Measurements from ENCODE around the gene ADGRA3. TPM values are rescaled to one million over a fixed set of nuclear protein-coding genes. Genes with fewer than 3 reads are reported as not detected.

ADGRA3 gene, protein sequence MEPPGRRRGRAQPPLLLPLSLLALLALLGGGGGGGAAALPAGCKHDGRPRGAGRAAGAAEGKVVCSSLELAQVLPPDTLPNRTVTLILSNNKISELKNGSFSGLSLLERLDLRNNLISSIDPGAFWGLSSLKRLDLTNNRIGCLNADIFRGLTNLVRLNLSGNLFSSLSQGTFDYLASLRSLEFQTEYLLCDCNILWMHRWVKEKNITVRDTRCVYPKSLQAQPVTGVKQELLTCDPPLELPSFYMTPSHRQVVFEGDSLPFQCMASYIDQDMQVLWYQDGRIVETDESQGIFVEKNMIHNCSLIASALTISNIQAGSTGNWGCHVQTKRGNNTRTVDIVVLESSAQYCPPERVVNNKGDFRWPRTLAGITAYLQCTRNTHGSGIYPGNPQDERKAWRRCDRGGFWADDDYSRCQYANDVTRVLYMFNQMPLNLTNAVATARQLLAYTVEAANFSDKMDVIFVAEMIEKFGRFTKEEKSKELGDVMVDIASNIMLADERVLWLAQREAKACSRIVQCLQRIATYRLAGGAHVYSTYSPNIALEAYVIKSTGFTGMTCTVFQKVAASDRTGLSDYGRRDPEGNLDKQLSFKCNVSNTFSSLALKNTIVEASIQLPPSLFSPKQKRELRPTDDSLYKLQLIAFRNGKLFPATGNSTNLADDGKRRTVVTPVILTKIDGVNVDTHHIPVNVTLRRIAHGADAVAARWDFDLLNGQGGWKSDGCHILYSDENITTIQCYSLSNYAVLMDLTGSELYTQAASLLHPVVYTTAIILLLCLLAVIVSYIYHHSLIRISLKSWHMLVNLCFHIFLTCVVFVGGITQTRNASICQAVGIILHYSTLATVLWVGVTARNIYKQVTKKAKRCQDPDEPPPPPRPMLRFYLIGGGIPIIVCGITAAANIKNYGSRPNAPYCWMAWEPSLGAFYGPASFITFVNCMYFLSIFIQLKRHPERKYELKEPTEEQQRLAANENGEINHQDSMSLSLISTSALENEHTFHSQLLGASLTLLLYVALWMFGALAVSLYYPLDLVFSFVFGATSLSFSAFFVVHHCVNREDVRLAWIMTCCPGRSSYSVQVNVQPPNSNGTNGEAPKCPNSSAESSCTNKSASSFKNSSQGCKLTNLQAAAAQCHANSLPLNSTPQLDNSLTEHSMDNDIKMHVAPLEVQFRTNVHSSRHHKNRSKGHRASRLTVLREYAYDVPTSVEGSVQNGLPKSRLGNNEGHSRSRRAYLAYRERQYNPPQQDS (N-terminal part only)
- 31.4 and 43.5 TPM in 2 replicates for total RNA-seq (2014; rRNA removed; shearing (Covaris generic); ENCODE audit: low replicate concordance)

DNA sequence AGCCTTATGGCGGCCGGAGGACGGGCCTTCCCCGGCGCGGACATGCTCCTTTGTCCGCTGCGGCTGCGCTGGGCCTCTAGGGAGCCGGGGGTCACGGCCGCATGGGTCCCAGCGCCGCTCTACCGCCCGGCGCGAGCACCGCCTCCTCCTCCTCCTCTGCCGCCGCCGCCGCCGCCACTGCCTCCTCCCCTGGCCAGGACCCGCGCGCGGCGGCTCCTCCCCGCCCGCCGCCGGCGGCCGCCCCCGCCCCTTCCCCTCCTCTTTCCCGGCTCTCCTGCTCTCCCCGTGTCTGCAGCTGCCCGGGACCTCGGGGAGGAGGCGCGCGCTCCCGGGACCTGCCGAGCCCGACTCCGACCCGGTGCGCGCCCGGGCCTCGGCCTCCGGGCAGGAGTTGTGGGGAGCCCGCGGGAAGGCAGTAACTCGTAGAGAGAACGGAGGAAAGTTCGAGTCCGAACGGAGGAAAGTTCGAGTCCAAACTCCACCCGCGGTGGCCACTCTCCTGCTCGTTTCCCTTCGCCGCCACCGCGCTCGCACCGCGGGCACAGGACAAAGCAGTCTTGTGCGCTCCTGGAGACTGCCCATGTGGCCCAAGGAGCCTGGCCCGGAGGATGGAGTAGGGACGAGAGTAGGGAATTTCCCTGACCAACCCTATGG lies at the start of gene ADGRA3:
ADGRA3 (minus strand) TSS at position 179 of the 654 bp plus-strand sequence. CDS start 282 bp downstream, outside the sequence.
- in situ Hi-C loops (cut with HindIII; ENCODE audit: low pct_unique_long_range_greater_than_20kb, low sequenced_read_pairs) = no loop called here
- DNase-seq (ENCODE audit: low read depth) = peak; percentile 79

DNA sequence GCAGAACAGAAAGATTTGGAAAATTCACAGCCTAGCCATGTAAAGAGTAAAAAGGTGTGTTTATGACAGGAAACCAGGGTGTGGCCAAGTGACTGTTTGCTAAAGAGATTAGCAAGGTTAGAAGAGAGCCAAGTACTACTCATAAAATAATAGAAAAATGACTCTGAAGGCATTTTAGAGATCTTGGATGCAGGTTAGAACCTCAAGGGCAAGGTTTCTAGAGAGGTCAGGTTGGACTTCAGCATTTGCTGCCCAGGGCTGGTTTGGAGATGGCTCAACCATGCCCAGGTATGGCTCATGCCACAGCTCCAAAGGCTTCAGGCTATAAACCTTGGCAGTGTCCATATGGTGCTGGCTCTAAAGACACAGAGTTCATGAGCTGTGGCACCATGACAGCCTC lies 40.6 kb upstream of the ADGRA3 start:
- in situ Hi-C loops (cut with HindIII; ENCODE audit: low pct_unique_long_range_greater_than_20kb, low sequenced_read_pairs) = no loop called here
- no peak for DNase-seq (ENCODE audit: low read depth)

DNA sequence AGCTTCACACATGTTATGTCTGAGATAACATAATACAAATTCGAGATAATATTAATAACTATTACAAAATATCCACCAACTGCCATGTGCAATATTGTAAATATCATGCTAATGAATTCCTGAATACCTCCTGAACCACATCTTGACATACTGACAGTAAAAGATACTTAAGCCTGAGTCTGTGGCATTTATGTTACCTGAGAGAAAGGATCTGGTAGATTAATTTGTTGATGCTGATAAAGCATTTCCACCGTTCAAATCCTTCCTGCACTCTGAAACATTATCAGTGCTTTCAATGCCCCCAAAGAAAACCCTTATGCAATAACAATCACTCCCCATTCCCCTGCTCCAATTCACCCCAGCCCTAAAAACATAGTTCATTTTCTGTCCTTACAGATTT lies 38.8 kb upstream of the ADGRA3 start:
- in situ Hi-C loops (cut with HindIII; ENCODE audit: low pct_unique_long_range_greater_than_20kb, low sequenced_read_pairs) = no loop called here
- DNase-seq (ENCODE audit: low read depth) = no peak

DNA sequence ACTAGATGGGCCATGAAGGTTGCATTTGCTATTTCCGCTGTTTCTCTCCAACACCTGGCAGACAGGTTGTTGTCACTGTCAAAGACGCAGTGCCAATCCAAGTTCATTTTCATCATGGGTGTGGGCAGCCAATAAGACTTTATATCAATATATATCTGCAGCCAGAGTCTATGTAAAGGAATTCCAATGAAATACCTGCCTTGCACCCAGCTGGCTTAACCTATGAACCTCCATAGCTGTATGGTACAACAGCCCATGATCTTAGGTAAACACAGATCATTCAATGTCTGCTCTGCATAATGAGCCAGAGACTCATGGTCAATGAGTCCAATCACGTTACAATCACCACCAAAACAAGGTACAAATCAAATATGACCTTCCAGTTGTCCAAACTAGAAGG lies 37.7 kb upstream of the ADGRA3 start:
- no peak for DNase-seq (ENCODE audit: low read depth)
- in situ Hi-C loops (cut with HindIII; ENCODE audit: low pct_unique_long_range_greater_than_20kb, low sequenced_read_pairs) = no loop called here

DNA sequence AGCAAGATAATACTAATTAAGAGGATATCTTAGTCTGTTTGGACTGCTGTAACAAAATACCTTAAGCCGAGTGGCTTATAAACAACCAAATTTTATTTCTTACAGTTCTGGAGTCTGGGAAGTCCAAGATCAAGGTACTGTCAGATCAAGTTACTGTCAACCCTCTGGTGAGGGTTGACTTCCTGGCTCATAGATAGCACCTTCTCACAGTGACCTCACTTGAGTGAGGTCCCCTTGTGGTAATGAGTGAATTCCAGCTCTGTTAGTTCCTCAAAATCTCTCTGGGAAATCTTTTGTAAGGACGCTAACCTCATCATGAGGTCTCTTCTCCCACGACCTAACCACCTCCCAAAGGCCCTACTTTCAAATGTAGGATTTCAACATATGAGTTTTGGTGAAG lies 36.9 kb upstream of the ADGRA3 start:
- in situ Hi-C loops (cut with HindIII; ENCODE audit: low pct_unique_long_range_greater_than_20kb, low sequenced_read_pairs) = no loop called here
- no peak for DNase-seq (ENCODE audit: low read depth)

DNA sequence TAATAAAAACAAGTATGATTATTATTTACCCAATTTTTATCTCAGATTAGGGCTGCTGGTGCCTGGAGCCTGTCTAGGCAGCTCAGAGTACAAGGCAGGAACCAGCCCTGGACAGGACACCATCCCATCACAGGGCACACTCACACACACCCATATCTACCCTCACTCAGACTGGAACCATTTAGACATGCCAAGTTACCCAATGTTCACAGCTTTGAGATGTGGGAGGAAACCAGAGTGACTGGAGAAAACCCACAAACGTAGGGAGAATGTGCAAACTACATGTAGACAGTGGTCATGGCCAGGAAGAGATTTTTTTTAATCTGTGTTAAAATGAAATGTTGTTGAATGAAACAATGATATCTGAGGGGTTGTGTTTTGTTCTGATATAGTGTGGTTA lies 35.7 kb upstream of the ADGRA3 start:
- in situ Hi-C loops (cut with HindIII; ENCODE audit: low pct_unique_long_range_greater_than_20kb, low sequenced_read_pairs) = no loop called here

DNA sequence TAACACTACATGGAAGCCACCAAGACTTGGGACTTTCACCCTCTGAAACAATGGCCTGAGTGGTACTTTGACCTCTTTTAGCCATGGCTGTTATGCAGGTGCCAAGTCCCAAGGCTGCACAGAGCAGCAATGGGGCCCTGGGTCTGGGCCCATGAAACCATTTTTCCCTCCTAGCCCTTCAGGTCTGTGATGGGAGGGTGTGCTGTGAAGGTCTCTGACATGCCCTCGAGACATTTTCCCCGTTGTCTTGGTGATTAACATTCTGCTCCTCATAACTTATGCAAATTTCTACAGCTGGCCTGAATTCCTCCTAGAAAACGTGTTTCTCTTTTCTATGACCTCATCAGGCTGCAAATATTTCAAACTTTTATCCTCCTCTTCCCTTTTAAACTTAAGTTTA lies 30.4 kb upstream of the ADGRA3 start:
- DNase-seq (ENCODE audit: low read depth) = no peak
- in situ Hi-C loops (cut with HindIII; ENCODE audit: low pct_unique_long_range_greater_than_20kb, low sequenced_read_pairs) = no loop called here

More for the DNA sequence above, 35.7 kb upstream of the ADGRA3 start:
- DNase-seq (ENCODE audit: low read depth) = no peak

DNA sequence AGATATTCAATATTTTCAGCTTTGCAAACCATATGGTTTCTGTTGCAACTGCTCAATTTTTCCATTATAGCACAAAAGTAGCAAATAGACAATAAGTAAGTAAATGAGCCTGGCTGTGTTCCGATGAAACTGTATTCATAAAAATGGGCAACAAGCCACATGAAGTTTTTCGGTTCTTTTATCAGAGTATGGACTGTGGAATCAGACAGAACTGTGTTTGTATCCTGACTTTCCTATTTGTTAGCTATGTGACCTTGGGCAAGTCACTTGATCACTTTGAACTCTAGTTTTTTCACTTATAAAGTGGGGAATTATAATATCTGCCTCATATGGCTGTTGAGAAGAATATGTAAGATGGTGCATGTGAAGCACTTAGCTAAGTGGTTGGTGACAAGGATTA lies 23.4 kb upstream of the ADGRA3 start:
- in situ Hi-C loops (cut with HindIII; ENCODE audit: low pct_unique_long_range_greater_than_20kb, low sequenced_read_pairs) = no loop called here
- no peak for DNase-seq (ENCODE audit: low read depth)

DNA sequence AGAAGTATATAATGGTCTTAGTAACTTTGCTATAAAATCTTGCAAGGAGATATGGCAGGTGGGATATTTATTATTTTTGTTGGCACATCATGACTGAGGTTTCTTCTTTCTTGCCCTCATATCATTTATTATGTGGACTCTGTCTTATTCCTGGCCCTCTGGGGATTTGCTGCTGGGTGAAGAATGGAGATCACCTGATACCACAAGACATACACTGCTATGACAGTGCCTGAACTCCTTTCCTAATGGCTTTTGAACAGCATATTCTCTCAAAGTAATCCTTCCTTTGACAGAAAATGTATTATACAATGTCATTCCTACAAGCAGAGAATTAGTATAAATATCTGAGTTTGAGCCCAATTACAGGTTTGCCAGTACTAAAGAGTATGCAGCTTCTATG lies 22.0 kb upstream of the ADGRA3 start:
- no peak for DNase-seq (ENCODE audit: low read depth)
- in situ Hi-C loops (cut with HindIII; ENCODE audit: low pct_unique_long_range_greater_than_20kb, low sequenced_read_pairs) = no loop called here

DNA sequence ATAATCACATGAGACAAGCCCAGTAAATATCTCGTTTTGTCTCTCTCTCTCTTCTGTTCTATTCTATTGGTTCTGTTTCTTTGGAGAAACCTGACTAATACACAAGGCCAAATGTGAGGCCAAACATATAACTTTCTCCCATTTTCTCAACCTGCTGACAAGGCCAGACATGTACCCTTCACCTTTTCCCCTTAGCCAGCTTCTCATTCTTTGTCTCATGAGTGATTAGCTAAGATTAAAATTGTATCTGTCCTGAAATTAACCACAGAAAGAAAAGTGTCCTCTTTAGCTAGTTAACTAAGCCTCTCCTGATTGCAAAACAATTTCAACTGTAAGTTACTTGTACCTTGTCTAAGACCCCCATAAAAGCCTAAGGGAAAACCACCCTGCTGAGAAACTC lies 18.5 kb upstream of the ADGRA3 start:
- in situ Hi-C loops (cut with HindIII; ENCODE audit: low pct_unique_long_range_greater_than_20kb, low sequenced_read_pairs) = no loop called here
- no peak for DNase-seq (ENCODE audit: low read depth)

DNA sequence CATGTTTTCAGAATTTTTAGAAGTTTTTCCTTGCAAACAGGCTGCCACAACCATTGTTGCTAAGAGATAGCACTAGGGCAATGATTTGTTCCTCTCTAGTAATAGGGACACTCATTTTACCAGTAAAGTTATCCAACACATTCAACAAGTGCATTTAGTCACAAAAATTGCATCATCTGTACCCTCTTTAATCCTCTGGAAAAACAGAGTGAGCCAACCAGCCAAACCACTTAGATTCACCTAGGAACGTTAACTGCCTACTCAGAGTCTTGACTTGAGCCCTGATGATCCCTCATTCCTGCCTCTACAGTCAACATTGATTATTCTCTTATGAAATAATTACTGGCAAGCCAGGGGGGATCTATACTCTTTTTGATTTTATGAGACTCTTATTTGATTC lies 17.0 kb upstream of the ADGRA3 start:
- DNase-seq (ENCODE audit: low read depth) = no peak
- in situ Hi-C loops (cut with HindIII; ENCODE audit: low pct_unique_long_range_greater_than_20kb, low sequenced_read_pairs) = no loop called here

DNA sequence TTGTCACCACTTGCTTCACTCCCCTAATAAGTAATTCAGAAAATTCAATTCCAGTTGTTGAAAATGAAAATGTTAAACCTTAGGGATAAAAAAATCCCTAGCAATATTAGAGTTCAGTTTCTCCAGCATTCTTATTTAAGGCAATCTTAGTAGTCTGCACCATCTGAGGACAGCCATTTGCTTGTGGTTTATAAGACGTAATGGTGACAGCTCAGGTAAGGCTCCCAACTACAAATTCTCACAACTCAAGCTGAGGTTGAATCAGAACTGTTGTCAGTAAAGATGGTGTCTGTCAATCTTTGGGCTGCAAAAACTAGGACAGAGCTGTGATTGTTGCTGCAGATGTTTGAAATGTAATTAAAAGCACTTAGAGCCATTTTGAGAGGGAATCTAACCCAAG lies 16.3 kb upstream of the ADGRA3 start:
- in situ Hi-C loops (cut with HindIII; ENCODE audit: low pct_unique_long_range_greater_than_20kb, low sequenced_read_pairs) = no loop called here
- no peak for DNase-seq (ENCODE audit: low read depth)

DNA sequence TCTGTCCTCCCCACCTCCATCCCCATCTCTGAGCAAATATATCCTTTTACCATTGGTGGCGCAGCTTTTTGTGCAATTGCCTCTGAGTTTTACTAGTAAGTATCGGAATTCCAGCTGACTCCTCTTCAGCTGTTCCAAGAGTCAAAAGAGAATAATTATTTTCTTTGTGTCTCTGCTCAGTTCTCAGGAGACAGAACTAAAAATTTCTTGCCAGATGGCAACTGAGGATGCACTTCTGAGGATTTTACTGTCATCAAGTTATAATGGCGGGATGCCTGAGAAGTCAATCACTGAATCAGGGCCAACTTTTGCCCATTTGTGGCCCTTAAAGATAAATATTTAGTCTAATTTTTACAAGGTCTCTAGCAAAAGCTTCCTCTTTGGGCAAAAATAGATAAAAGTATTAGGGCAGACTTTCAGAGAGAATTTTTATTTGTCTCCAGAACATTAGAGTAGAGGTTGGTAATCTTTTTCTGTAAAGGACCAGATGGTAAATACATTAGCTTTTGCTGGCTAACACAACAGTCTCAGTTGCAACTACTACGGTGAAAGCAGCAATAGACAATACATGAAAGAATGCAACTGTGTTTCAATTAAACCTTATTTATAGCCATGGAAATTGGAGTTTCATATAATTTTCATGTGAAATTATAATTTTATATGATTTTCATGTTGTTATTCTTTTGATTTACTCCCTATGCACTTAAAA lies 15.6 kb upstream of the ADGRA3 start:
- in situ Hi-C loops (cut with HindIII; ENCODE audit: low pct_unique_long_range_greater_than_20kb, low sequenced_read_pairs) = no loop called here
- no peak for DNase-seq (ENCODE audit: low read depth)

DNA sequence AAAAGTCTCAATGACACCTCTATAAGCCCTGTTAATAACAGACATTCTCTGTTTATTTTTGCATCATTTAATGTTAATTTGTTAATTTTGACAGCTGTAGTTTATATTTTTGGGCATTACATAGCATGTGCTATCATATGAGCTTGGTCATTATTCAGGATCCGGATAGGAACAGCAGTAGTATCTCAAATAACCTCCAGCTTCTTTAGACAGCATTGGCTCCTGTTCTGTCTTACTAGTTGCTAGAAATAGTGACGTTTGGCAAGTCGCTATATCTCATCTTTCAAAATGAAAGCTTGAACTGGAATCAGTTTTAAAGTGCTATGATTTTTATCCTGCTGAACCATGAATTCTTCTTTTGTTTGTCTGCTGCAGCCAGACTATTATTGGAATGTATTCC lies 9.0 kb upstream of the ADGRA3 start:
- in situ Hi-C loops (cut with HindIII; ENCODE audit: low pct_unique_long_range_greater_than_20kb, low sequenced_read_pairs) = no loop called here
- DNase-seq (ENCODE audit: low read depth) = no peak

DNA sequence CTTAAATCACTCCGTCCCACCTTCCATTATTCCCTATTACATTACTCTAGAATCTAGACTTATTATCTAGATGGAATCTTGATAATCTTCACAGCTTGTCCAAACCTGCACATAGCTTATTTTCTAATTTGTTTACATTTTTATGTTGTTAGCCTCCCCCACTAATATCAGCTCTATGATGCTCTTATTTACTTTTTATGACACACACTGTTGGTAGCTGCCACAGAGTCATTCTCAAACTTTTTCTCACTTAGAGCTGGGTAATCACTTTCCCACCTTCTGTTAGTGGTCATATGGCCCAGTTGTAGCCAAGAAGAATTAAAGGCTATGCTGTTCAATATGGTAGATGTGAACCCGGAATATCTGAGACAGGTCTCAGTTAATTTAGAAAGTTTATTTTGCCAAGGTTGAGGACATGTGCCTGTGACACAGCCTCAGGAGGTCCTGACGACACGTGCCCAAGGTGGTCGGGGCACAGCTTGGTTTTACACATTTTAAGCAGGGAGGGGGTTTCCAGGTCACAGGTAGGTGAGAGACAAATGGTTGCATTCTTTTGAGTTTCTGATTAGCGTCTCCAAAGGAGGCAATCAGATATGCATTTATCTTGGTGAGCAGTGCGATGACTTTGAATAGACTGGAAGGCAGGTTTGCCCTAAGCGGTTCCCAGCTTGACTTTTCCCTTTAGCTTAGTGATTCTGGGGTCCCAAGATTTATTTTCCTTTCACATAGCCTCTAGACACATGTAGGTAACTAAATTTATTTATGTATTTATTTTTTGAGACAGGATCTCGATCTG lies 7.0 kb upstream of the ADGRA3 start:
- in situ Hi-C loops (cut with HindIII; ENCODE audit: low pct_unique_long_range_greater_than_20kb, low sequenced_read_pairs) = no loop called here
- no peak for DNase-seq (ENCODE audit: low read depth)

DNA sequence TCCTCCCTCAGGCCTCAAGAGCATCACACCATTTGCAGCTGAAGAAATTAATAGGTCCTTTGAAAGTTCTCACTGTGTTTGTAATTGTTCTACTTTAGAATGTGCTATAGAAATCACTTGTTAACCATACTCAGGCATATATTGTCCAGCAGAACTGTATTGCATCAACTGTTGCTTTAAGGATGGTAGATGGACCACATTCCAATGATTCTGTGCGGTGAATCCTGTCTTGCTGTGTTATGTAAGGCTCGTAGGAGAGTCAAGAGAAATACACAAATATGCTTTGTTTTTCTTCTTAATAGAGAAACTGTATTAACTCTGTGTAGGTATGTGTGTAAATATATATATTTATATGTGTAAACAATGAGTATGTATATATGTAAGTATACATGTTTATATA lies 6.3 kb upstream of the ADGRA3 start:
- in situ Hi-C loops (cut with HindIII; ENCODE audit: low pct_unique_long_range_greater_than_20kb, low sequenced_read_pairs) = no loop called here
- no peak for DNase-seq (ENCODE audit: low read depth)

DNA sequence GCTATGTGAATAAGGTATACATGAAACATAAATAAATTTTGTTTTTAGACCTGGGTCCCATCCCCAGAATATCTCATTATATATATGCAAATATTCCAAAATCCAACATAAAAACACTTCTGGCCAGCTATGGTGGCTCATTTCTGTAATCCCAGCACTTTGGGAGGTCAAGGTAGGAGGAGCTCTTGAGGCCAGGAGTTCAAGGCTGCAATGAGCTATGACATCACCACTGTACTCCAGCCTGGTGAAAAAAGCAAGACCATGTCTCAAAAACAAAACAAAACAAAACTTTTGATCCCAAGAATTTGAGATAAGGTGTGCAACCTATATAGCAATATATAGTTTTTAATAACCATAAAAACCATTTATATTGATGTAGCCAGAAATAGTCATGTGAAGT lies 5.4 kb upstream of the ADGRA3 start:
- no peak for DNase-seq (ENCODE audit: low read depth)
- in situ Hi-C loops (cut with HindIII; ENCODE audit: low pct_unique_long_range_greater_than_20kb, low sequenced_read_pairs) = no loop called here

Data from Caki2 (cell line).